Nephron progenitor cell (in vitro differentiated cells): Measurements from ENCODE around the gene CEMIP.

ENCODE experiments used
- DNase-seq: peaks from one replicate; pipeline ENCODE4 v3.0.0; 2021
- H3K27ac Mint-ChIP-seq: 2 replicates; pipeline ENCODE4 v1.8.0; 2021; ENCODE audit warnings: mild to moderate bottlenecking, moderate library complexity, mixed read lengths
- H3K27me3 Mint-ChIP-seq: 2 replicates; pipeline ENCODE4 v1.8.0; 2021; ENCODE audit warnings: mild to moderate bottlenecking, low read depth, mixed read lengths; ENCODE audit not compliant: poor library complexity
- H3K36me3 Mint-ChIP-seq: 2 replicates; pipeline ENCODE4 v1.8.0; 2021; ENCODE audit warnings: low read depth, mixed read lengths
- H3K4me1 Mint-ChIP-seq: 2 replicates; pipeline ENCODE4 v1.8.0; 2021; ENCODE audit warnings: mixed read lengths
- H3K4me3 Mint-ChIP-seq: 2 replicates; pipeline ENCODE4 v1.8.0; 2021; ENCODE audit warnings: mild to moderate bottlenecking, moderate library complexity, mixed read lengths
- H3K9me3 Mint-ChIP-seq: 2 replicates; pipeline ENCODE4 v1.8.0; 2021; ENCODE audit warnings: mild to moderate bottlenecking, moderate library complexity, mixed read lengths
- TF ChIP-seq, protein P1 (sequence below): fragments of 200-600 bp; sonication (generic); IDR thresholded peaks from 2 replicates; pipeline ENCODE4 v1.5.0; 2021; ENCODE audit warnings: antibody characterized with exemption

The CEMIP gene

DNA sequence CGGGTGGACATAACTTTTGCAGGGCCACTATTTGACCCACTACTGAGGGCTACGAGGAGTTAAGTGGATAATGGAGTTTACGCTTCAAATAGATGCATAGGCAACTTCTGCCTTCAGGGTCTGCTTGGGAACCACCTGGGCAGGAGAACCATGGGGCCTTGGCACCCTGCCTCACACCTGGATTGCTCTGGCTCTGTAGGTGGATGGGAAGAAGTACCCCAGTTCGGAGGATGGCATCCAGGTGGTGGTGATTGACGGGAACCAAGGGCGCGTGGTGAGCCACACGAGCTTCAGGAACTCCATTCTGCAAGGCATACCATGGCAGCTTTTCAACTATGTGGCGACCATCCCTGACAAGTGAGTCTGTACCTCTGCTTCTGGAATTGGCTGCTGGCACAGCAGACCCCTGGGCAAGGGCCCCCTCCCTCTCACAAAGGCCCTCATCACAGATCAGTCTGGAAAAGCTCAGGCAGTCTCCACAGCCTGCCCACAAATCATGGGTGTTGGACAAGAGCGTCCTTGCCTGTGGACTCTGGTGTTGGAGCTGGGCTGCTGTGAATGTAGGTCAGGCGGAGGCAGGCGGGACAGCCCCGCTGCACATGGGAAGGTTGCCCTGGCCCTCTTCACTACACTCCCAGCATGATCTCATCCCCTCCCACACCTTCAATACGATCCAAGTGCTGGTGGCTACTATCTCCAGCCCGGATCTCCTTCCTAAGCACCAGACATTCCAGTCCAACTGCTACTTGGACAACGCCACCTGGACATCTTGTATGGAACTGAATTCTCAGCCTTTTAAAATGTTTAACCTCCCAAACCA is 163.8 kb downstream of the CEMIP start:
- peak overlapping the region; percentile 41 for H3K27ac Mint-ChIP-seq
- no peak for DNase-seq
- H3K36me3 Mint-ChIP-seq = peaks cover 32% of the 10 kb centered on the region
- H3K9me3 Mint-ChIP-seq = no peaks in the 10 kb centered on the region
- TF ChIP-seq, protein P1, sequence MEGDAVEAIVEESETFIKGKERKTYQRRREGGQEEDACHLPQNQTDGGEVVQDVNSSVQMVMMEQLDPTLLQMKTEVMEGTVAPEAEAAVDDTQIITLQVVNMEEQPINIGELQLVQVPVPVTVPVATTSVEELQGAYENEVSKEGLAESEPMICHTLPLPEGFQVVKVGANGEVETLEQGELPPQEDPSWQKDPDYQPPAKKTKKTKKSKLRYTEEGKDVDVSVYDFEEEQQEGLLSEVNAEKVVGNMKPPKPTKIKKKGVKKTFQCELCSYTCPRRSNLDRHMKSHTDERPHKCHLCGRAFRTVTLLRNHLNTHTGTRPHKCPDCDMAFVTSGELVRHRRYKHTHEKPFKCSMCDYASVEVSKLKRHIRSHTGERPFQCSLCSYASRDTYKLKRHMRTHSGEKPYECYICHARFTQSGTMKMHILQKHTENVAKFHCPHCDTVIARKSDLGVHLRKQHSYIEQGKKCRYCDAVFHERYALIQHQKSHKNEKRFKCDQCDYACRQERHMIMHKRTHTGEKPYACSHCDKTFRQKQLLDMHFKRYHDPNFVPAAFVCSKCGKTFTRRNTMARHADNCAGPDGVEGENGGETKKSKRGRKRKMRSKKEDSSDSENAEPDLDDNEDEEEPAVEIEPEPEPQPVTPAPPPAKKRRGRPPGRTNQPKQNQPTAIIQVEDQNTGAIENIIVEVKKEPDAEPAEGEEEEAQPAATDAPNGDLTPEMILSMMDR = no peak
- H3K4me1 Mint-ChIP-seq = peaks cover 6% of the 10 kb centered on the region
- H3K4me3 Mint-ChIP-seq = no peak overlapping the region
- no peaks in the 10 kb centered on the region for H3K27me3 Mint-ChIP-seq

DNA sequence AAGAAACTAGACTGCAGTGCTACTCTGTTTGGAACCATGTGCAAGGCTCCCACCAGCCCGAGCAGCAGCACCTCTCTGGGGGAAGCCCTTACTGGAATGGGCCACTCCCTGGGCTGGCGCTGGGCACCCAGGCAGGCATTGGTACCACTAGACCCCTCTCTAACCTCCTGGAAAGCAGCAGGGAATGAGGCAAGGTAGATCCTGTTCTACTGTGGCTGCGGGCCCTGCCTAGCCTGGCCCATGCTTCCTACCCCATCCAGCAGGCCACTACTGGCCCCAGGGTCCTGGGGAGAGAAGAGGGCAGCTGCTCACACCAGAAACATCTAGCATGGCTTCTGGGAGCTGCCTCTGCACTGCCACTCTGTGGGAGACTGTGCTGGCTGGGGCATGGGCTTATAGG is 165.6 kb downstream of the CEMIP start:
- Mint-ChIP-seq H3K27ac (no peak overlapping the region), H3K4me3 (no peak overlapping the region), H3K36me3 (peaks cover 40% of the 10 kb centered on the region), H3K9me3 (no peaks in the 10 kb centered on the region), H3K27me3 (no peaks in the 10 kb centered on the region), H3K4me1 (peaks cover 6% of the 10 kb centered on the region)
- no peak for DNase-seq
- TF ChIP-seq, protein P1 = no peak

DNA sequence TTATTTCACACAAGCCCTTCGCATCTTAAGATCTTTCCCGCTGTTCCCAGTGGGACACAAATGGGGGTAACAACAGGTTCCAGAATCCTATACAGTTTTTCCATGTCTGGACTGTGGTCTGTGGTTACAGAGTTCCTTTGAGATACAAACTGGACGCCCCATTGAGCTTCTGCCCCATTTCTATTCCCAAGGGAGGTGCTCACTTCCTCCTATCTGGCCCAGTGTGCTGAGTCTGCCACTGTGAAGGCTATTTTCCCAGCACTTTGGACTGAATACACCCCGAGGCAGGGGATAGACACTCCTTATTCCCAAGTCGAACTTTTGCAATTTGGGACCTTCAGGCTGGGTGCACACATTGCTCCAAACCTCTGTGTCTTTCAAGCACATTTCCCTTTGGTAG is 166.4 kb downstream of the CEMIP start:
- Mint-ChIP-seq H3K36me3 (peaks cover 43% of the 10 kb centered on the region), H3K27me3 (no peaks in the 10 kb centered on the region), H3K4me3 (no peak overlapping the region), H3K27ac (no peak overlapping the region), H3K9me3 (no peaks in the 10 kb centered on the region), H3K4me1 (peaks cover 6% of the 10 kb centered on the region)
- TF ChIP-seq, protein P1 = no peak
- DNase-seq = no peak

DNA sequence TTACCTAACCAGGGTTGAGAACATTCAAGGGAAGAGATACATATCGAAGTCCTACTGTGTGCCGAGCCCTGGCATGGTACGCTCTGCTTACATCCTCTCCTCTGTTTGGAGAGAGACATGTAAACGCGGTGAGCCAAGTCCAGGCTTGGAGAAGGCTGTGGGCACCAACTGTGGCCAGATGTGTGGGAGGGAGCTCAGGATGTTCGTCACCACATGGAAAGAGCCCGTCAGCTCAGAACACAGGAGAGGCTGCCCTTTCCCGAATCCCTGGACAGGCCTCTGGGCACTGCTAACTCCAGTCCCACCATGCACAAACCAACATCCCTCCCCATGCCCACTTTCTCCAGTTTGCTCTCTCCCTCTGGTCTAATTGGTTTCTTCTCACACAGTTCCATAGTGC is 167.4 kb downstream of the CEMIP start:
- H3K4me1 Mint-ChIP-seq = peaks cover 6% of the 10 kb centered on the region
- H3K4me3 Mint-ChIP-seq = no peak overlapping the region
- DNase-seq = no peak
- H3K27ac Mint-ChIP-seq = no peak overlapping the region
- H3K36me3 Mint-ChIP-seq = peaks cover 46% of the 10 kb centered on the region
- no peaks in the 10 kb centered on the region for H3K9me3 Mint-ChIP-seq
- H3K27me3 Mint-ChIP-seq = no peaks in the 10 kb centered on the region
- TF ChIP-seq, protein P1 = no peak

DNA sequence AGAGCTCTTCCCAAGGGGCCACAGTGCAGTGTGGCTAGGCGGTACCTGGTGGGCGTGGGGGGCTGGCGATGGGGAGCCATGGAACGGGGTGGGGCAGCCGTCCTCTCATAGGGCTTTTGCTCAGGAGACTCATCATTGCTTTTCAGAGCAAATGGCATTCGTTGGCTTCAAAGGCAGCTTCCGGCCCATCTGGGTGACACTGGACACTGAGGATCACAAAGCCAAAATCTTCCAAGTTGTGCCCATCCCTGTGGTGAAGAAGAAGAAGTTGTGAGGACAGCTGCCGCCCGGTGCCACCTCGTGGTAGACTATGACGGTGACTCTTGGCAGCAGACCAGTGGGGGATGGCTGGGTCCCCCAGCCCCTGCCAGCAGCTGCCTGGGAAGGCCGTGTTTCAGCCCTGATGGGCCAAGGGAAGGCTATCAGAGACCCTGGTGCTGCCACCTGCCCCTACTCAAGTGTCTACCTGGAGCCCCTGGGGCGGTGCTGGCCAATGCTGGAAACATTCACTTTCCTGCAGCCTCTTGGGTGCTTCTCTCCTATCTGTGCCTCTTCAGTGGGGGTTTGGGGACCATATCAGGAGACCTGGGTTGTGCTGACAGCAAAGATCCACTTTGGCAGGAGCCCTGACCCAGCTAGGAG is 169.6 kb downstream of the CEMIP start:
- DNase-seq = no peak
- H3K27ac Mint-ChIP-seq = no peak overlapping the region
- no peaks in the 10 kb centered on the region for H3K27me3 Mint-ChIP-seq
- H3K4me1 Mint-ChIP-seq = peaks cover 13% of the 10 kb centered on the region
- H3K4me3 Mint-ChIP-seq = no peak overlapping the region
- H3K36me3 Mint-ChIP-seq = peaks cover 46% of the 10 kb centered on the region
- TF ChIP-seq, protein P1 = no peak
- no peaks in the 10 kb centered on the region for H3K9me3 Mint-ChIP-seq

DNA sequence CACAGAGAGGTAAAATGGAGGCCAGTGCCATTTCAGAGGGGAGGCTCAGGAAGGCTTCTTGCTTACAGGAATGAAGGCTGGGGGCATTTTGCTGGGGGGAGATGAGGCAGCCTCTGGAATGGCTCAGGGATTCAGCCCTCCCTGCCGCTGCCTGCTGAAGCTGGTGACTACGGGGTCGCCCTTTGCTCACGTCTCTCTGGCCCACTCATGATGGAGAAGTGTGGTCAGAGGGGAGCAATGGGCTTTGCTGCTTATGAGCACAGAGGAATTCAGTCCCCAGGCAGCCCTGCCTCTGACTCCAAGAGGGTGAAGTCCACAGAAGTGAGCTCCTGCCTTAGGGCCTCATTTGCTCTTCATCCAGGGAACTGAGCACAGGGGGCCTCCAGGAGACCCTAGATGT is 170.6 kb downstream of the CEMIP start:
- Mint-ChIP-seq H3K27me3 (no peaks in the 10 kb centered on the region), H3K36me3 (peaks cover 41% of the 10 kb centered on the region), H3K4me1 (peaks cover 23% of the 10 kb centered on the region), H3K27ac (no peak overlapping the region), H3K9me3 (no peaks in the 10 kb centered on the region), H3K4me3 (no peak overlapping the region)
- TF ChIP-seq, protein P1 = no peak
- no peak for DNase-seq
